ENCODE data around the gene HOXB1. TPM values are rescaled to one million over a fixed set of nuclear protein-coding genes. Genes with fewer than 3 reads are reported as not detected.
"Not testable (repeated sequence)": the region's sequence is repeated elsewhere in the genome, so short reads cannot be mapped to it uniquely, and the experiment has no call there.

Gene HOXB1
- polyA plus RNA-seq, 1 of the 3 experiments (the other 2 are of a cell fraction), result not detected

DNA sequence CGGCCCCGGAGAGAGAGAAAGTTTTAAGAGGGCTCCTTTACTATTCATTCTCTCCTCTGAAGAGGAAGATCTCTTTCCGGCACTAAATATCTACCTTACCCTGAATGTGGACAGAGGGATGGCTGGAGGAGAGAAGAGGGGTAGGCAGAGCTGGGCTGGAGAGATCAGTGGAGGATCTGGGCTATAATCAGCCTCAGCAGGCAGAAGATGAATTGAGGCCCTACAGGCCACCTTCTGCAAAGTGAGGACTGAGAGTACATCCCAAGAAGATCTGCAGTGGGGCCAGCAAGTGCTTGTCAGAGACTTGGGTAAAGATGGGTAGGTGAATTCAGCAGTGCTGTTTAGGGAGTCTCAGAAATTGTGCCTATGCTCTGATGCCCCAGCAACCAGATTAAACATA lies 6.5 kb upstream of the HOXB1 start:
- POLR2A ChIA-PET, result no interaction called here
- no peaks in the 10 kb centered on the region for H4K20me1 ChIP-seq (ENCODE audit: insufficient read depth)

DNA sequence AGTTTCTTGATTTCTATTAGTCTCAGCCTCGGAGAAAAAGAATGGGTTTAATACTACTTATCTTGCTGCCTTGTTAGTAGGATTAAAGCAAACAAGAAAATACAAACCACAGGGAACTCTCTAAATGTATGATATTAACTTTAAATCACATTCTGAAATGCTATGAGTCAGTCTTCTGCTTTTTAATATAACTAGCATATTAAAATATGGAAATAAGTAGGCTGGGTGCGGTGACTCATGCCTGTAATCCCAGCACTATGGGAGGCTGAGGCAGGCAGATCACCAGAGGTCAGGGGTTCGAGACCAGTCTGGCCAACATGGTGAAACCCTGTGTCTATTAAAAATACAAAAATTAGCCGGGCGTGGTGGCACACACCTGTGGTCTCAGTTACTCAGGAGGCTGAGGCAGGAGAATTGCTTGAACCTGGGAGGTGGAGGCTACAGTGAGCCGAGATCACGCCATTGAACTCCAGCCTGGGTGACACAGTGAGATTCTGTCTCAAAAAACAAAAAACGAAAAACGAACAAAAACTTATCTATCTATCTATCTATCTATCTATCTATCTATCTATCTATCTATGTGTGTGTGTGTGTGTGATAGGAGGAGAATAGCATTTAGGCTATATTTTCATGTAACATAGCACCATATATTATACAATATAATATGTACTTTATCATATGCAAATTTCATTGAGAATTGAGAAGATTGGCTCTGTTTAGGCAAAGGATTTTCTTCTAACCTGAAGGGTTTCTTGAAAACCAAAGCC lies 5.2 kb upstream of the HOXB1 start:
- H3K4me1 ChIP-seq (ENCODE audit: control insufficient read depth in 1 of 2, insufficient read depth in 2 of 2, low read depth in 1 of 2, low read length in 1 of 2); H3K79me2 ChIP-seq (ENCODE audit: insufficient read depth); POLR2A ChIA-PET; H3K4me3 ChIP-seq (ENCODE audit: low read depth in 2 of 2, low read length in 1 of 2); H2AFZ ChIP-seq (ENCODE audit: low read depth); H3K9ac ChIP-seq; CTCF ChIA-PET; H3K36me3 ChIP-seq (replicated peaks in 1 of 2; ENCODE audit: control insufficient read depth in 1 of 2, insufficient read depth in 2 of 2, low read length in 1 of 2); H3K4me2 ChIP-seq; H4K20me1 ChIP-seq (ENCODE audit: insufficient read depth); H3K27ac ChIP-seq (ENCODE audit: low read depth in 2 of 2, low read length in 1 of 2); H3K9me2 ChIP-seq; H3K9me3 ChIP-seq; DNase-seq: not testable (repeated sequence)
- H3F3A ChIP-seq (replicated peaks; ENCODE audit: insufficient read depth), result peaks cover 16% of the 10 kb centered on the region
- H3K27me3 ChIP-seq (ENCODE audit: insufficient read depth), result peaks cover 95% of the 10 kb centered on the region
- 27% methylated on average over 9 of the region's 9 CpGs for WGBS (ENCODE audit: low lambda C conversion rate)

More for the DNA sequence above, 6.5 kb upstream of the HOXB1 start:
- Histone ChIP-seq H3K27me3 (ENCODE audit: insufficient read depth) (peaks cover 95% of the 10 kb centered on the region), H3K9ac (no peak overlapping the region), H3K9me2 (no peaks in the 10 kb centered on the region), H3K27ac (ENCODE audit: low read depth in 2 of 2, low read length in 1 of 2) (no peak overlapping the region), H3K4me2 (no peak overlapping the region), H2AFZ (ENCODE audit: low read depth) (no peak overlapping the region), H3K4me1 (ENCODE audit: control insufficient read depth in 1 of 2, insufficient read depth in 2 of 2, low read depth in 1 of 2, low read length in 1 of 2) (no peaks in the 10 kb centered on the region), H3K9me3 (no peaks in the 10 kb centered on the region), H3K79me2 (ENCODE audit: insufficient read depth) (no peaks in the 10 kb centered on the region), H3F3A (replicated peaks; ENCODE audit: insufficient read depth) (peaks cover 16% of the 10 kb centered on the region), H3K36me3 (replicated peaks in 1 of 2; ENCODE audit: control insufficient read depth in 1 of 2, insufficient read depth in 2 of 2, low read length in 1 of 2) (no peaks in the 10 kb centered on the region), H3K4me3 (ENCODE audit: low read depth in 2 of 2, low read length in 1 of 2) (no peak overlapping the region)
- no peak for TF ChIP-seq NRF1 (IDR thresholded peaks at IDR 0.05; ENCODE audit: low read depth, low read length)
- CTCF ChIA-PET, result interaction anchor here (1.3 kb wide), 1 partner anchor 134 kb away, joined by 3 read pairs; no protein-coding TSS in a partner anchor
- 44% methylated on average over 3 of the region's 3 CpGs for WGBS (ENCODE audit: low lambda C conversion rate)
- DNase-seq, result no peak

DNA sequence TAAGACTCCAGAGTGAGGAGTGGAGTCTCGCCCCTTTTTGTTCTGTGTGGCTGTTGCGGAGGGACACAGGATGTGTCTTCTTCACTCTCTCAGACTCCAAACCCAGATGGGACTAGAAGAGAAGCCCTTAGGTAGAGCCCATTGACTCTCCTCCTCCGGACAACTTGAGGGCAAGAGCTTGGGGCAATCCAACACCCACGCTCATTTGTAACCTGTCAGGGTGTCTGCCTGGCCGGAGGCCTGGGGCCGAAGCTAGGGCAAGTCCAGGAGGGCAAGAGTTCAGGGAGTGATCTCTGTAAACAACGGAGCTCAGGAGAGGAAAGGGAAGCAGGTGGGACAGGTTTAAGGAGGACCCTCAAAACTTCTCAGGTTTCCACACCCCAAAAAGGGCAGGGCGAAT lies 1.4 kb upstream of the HOXB1 start:
- Histone ChIP-seq H3K4me1 (ENCODE audit: control insufficient read depth in 1 of 2, insufficient read depth in 2 of 2, low read depth in 1 of 2, low read length in 1 of 2) (no peaks in the 10 kb centered on the region), H3K27me3 (ENCODE audit: insufficient read depth) (peaks cover 95% of the 10 kb centered on the region), H3K4me3 (ENCODE audit: low read depth in 2 of 2, low read length in 1 of 2) (no peak overlapping the region), H3K9me3 (no peaks in the 10 kb centered on the region), H3K79me2 (ENCODE audit: insufficient read depth) (no peaks in the 10 kb centered on the region), H4K20me1 (ENCODE audit: insufficient read depth) (no peaks in the 10 kb centered on the region), H3K4me2 (no peak overlapping the region), H3K9me2 (no peaks in the 10 kb centered on the region), H3K36me3 (replicated peaks in 1 of 2; ENCODE audit: control insufficient read depth in 1 of 2, insufficient read depth in 2 of 2, low read length in 1 of 2) (no peaks in the 10 kb centered on the region), H3K27ac (ENCODE audit: low read depth in 2 of 2, low read length in 1 of 2) (no peak overlapping the region), H3F3A (replicated peaks; ENCODE audit: insufficient read depth) (peaks cover 4% of the 10 kb centered on the region), H2AFZ (ENCODE audit: low read depth) (no peak overlapping the region), H3K9ac (no peak overlapping the region)
- TF ChIP-seq SMC3 (IDR thresholded peaks at IDR 0.05; ENCODE audit: low read depth, low read length) (no peak), EP300 (IDR thresholded peaks at IDR 0.05; ENCODE audit: borderline replicate concordance in 1 of 2, low read depth in 1 of 2, low read length in 1 of 2) (no peak), YY1 (IDR thresholded peaks at IDR 0.05; ENCODE audit: low read depth) (no peak), TCF12 (IDR thresholded peaks at IDR 0.05) (no peak), MEF2A (IDR thresholded peaks at IDR 0.05; ENCODE audit: borderline replicate concordance, low read depth) (no peak), JUND (IDR thresholded peaks at IDR 0.05) (no peak), RFX5 (IDR thresholded peaks at IDR 0.05; ENCODE audit: low read length) (no peak)
- TF ChIP-seq, protein P1, sequence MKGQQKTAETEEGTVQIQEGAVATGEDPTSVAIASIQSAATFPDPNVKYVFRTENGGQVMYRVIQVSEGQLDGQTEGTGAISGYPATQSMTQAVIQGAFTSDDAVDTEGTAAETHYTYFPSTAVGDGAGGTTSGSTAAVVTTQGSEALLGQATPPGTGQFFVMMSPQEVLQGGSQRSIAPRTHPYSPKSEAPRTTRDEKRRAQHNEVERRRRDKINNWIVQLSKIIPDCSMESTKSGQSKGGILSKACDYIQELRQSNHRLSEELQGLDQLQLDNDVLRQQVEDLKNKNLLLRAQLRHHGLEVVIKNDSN (IDR thresholded peaks at IDR 0.05; ENCODE audit: borderline replicate concordance, low read depth), result no peak
- CTCF ChIA-PET, result interaction anchor here (0.9 kb wide), 1 partner anchor 12 kb away, joined by 3 read pairs; no protein-coding TSS in a partner anchor
- POLR2A ChIA-PET, result no interaction called here
- 27% methylated on average over 8 of the region's 8 CpGs for WGBS (ENCODE audit: low lambda C conversion rate)
- DNase-seq, result no peak

All from SK-N-SH (cell line).